GM23248 (cell line): ENCODE measurements around the gene NSG2. TPM values are rescaled to one million over a fixed set of nuclear protein-coding genes. Genes with fewer than 3 reads are reported as not detected.
"Not testable (repeated sequence)": the region's sequence is repeated elsewhere in the genome, so short reads cannot be mapped to it uniquely, and the experiment has no call there.

Experiments used
- DNase-seq: peaks from one replicate; pipeline ENCODE4 v3.0.0-alpha.2; 2015
- H2AFZ ChIP-seq: fragments of 200-600 bp; sonication (generic); 2 replicates; pipeline ENCODE4 v1.6.1; 2016; ENCODE audit warnings: antibody characterized with exemption
- H3F3A ChIP-seq: fragments of 200-600 bp; sonication (generic); 2 replicates; pipeline ENCODE4 v1.6.1; 2016; ENCODE audit warnings: mild to moderate bottlenecking, antibody characterized with exemption, mixed run types; ENCODE audit not compliant: insufficient read depth
- H3K27ac ChIP-seq: fragments of 200-600 bp; sonication (generic); 2 replicates; pipeline ENCODE4 v1.5.1; 2016; ENCODE audit warnings: mild to moderate bottlenecking
- H3K27me3 ChIP-seq: fragments of 200-600 bp; sonication (generic); replicated peaks from 2 replicates; pipeline ENCODE4 v1.6.1; 2016; ENCODE audit warnings: mild to moderate bottlenecking; ENCODE audit not compliant: insufficient read depth
- H3K36me3 ChIP-seq: fragments of 200-600 bp; sonication (generic); 2 replicates; pipeline ENCODE4 v1.6.1; 2016; ENCODE audit warnings: low read depth, mild to moderate bottlenecking
- H3K4me1 ChIP-seq: fragments of 200-600 bp; sonication (generic); 2 replicates; pipeline ENCODE4 v1.6.1; 2016; ENCODE audit warnings: mild to moderate bottlenecking; ENCODE audit not compliant: insufficient read depth
- H3K4me2 ChIP-seq: fragments of 200-600 bp; sonication (generic); one replicate; pipeline ENCODE4 v1.6.1; 2016; ENCODE audit warnings: mild to moderate bottlenecking; ENCODE audit not compliant: unreplicated experiment
- H3K4me3 ChIP-seq: fragments of 200-600 bp; sonication (generic); 2 replicates; pipeline ENCODE4 v1.5.1; 2016; ENCODE audit warnings: mild to moderate bottlenecking
- H3K79me2 ChIP-seq: fragments of 200-600 bp; sonication (generic); 2 replicates; pipeline ENCODE4 v1.6.1; 2016; ENCODE audit warnings: mild to moderate bottlenecking; ENCODE audit not compliant: insufficient read depth
- H3K9ac ChIP-seq: fragments of 200-600 bp; sonication (generic); 2 replicates; pipeline ENCODE4 v1.6.1; 2016; ENCODE audit warnings: mild to moderate bottlenecking
- H3K9me2 ChIP-seq: fragments of 200-600 bp; sonication (generic); 2 replicates; pipeline ENCODE4 v1.6.1; 2016; ENCODE audit warnings: mixed run types, mild to moderate bottlenecking, moderate library complexity; ENCODE audit not compliant: insufficient read depth
- H3K9me3 ChIP-seq: fragments of 200-600 bp; sonication (generic); one replicate; pipeline ENCODE4 v1.6.1; 2017; ENCODE audit warnings: low read depth
- H4K20me1 ChIP-seq: fragments of 200-600 bp; sonication (generic); 2 replicates; pipeline ENCODE4 v1.6.0; 2016; ENCODE audit not compliant: insufficient read depth
- EZH2 ChIP-seq: fragments of 200-600 bp; sonication (generic); IDR thresholded peaks from 2 replicates; pipeline ENCODE4 v1.6.1; 2018; ENCODE audit warnings: antibody characterized with exemption, mild to moderate bottlenecking; ENCODE audit not compliant: insufficient read depth, poor library complexity, severe bottlenecking
- EZH2phosphoT487 ChIP-seq: fragments of 200-600 bp; sonication (generic); IDR thresholded peaks from 2 replicates; pipeline ENCODE4 v1.6.1; 2018; ENCODE audit warnings: antibody characterized with exemption, moderate library complexity, mild to moderate bottlenecking, low read depth; ENCODE audit not compliant: insufficient read depth
- WGBS, 2 experiments: methylation state at CpG; one replicate each; pipeline ENCODE4 v1.1.6; 2015 to 2017; ENCODE audit warnings: low lambda C conversion rate in 2 of 2, low coverage in 1 of 2; ENCODE audit errors: missing lambda C conversion rate in 2 of 2; 5-methylcytosine and 5-hydroxymethylcytosine counted together
- in situ Hi-C: fragments of 300-500 bp; cut with MboI; formaldehyde crosslinking; loops from 2 replicates; pipeline ENCODE4 v1.15.0; 2020
- polyA plus RNA-seq: library from polyadenylated mRNA; unstranded; fragments of >200 nt; fragmentation: Nextera tagmentation; extraction: Ambion mirVana; gene quantifications from 2 replicates; pipeline ENCODE4 v1.2.1, GENCODE V29; 2016
- total RNA-seq: library from RNA; depleted of rRNA; stranded (reverse); fragments of >200 nt; shearing (Covaris generic); gene quantifications from 2 replicates; pipeline ENCODE4 v1.2.3, GENCODE V29; 2014

The NSG2 gene
- total and polyA plus RNA-seq, 2 experiments from 2014 or later = not detected

GRCh38 chr5:174003795-174004194 lies 41.7 kb upstream of the NSG2 start:
- Histone ChIP-seq H3F3A (no peaks in the 10 kb centered on the region), H2AFZ (no peak overlapping the region), H3K9me3 (no peaks in the 10 kb centered on the region), H3K36me3 (no peaks in the 10 kb centered on the region), H3K9ac (no peak overlapping the region), H3K4me3 (no peak overlapping the region), H3K27ac (no peak overlapping the region), H3K79me2 (no peaks in the 10 kb centered on the region), H3K4me2 (no peak overlapping the region), H3K27me3 (peaks cover 17% of the 10 kb centered on the region; the same call in 1 of the 2 replicates), H3K9me2 (no peaks in the 10 kb centered on the region), H3K4me1 (no peaks in the 10 kb centered on the region), H4K20me1 (no peaks in the 10 kb centered on the region)
- DNase-seq = no peak
- in situ Hi-C loops = no loop called here
- no peak for TF ChIP-seq EZH2
- no peak for TF ChIP-seq EZH2phosphoT487

- in situ Hi-C loops = no loop called here
- WGBS, 2 experiments = 49 to 58% methylated on average over 5 of the region's 5 CpGs
These were observed 36.6 kb upstream of the NSG2 start for GRCh38 chr5:174008922-174009321.

DNA sequence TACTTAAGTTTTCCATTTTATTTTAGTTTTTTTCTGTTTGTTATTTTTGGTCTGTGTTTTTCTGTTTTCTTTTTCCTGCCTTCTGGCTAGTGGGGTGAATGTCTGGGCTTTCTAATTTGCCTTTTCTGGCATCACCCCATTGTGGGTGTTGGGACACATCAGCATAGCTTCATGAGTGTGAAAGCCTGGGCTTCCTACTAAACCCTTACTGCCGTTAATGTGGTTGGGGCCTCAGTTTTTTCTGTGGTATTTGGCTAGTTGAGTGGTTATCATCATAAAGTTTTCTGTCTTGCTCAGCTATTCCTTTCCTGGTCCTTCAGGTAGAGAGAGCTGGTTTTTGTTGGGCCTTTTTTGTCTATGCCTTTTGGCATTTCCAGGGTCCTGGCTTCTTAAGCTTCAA lies 35.1 kb upstream of the NSG2 start:
- Histone ChIP-seq H3K36me3 (no peaks in the 10 kb centered on the region), H3K27ac (no peak overlapping the region), H3K79me2 (no peaks in the 10 kb centered on the region), H3F3A (no peaks in the 10 kb centered on the region), H3K9me2 (no peaks in the 10 kb centered on the region), H3K4me3 (no peak overlapping the region), H3K4me1 (no peaks in the 10 kb centered on the region), H3K4me2 (no peak overlapping the region), H2AFZ (no peak overlapping the region), H3K27me3 (peaks cover 6% of the 10 kb centered on the region; the same call in 1 of the 2 replicates), H3K9me3 (no peaks in the 10 kb centered on the region), H3K9ac (no peak overlapping the region), H4K20me1 (no peaks in the 10 kb centered on the region)
- TF ChIP-seq EZH2phosphoT487 (no peak), EZH2 (no peak)
- no peak for DNase-seq
- in situ Hi-C loops = no loop called here
- 6 to 16% methylated on average over 1 of the region's 1 CpG for WGBS, 2 experiments

More at GRCh38 chr5:174008922-174009321, 36.6 kb upstream of the NSG2 start:
- DNase-seq = no peak
- H3K9ac ChIP-seq = no peak overlapping the region
- no peaks in the 10 kb centered on the region for H3K4me1 ChIP-seq
- H3K27ac ChIP-seq = no peak overlapping the region
- H3K9me2 ChIP-seq = no peaks in the 10 kb centered on the region
- no peaks in the 10 kb centered on the region for H3F3A ChIP-seq
- no peak overlapping the region for H3K4me3 ChIP-seq
- no peak overlapping the region for H3K4me2 ChIP-seq
- peaks cover 7% of the 10 kb centered on the region; the same call in 1 of the 2 replicates for H3K27me3 ChIP-seq
- no peaks in the 10 kb centered on the region for H4K20me1 ChIP-seq
- no peak overlapping the region for H2AFZ ChIP-seq
- no peak for TF ChIP-seq EZH2
- TF ChIP-seq EZH2phosphoT487 = no peak
- no peaks in the 10 kb centered on the region for H3K36me3 ChIP-seq
- H3K9me3 ChIP-seq = no peaks in the 10 kb centered on the region
- no peaks in the 10 kb centered on the region for H3K79me2 ChIP-seq

- Histone ChIP-seq H3K27ac (no peak overlapping the region), H3K4me3 (no peak overlapping the region), H4K20me1 (no peaks in the 10 kb centered on the region), H3K9me3 (no peaks in the 10 kb centered on the region), H2AFZ (no peak overlapping the region), H3K9me2 (no peaks in the 10 kb centered on the region), H3K4me1 (no peaks in the 10 kb centered on the region), H3F3A (no peaks in the 10 kb centered on the region), H3K27me3 (no peaks in the 10 kb centered on the region), H3K79me2 (no peaks in the 10 kb centered on the region), H3K9ac (no peak overlapping the region), H3K36me3 (no peaks in the 10 kb centered on the region), H3K4me2 (no peak overlapping the region)
- in situ Hi-C loops = no loop called here
- 13 to 20% methylated on average over 3 of the region's 3 CpGs for WGBS, 2 experiments
- TF ChIP-seq EZH2 (no peak), EZH2phosphoT487 (no peak)
- DNase-seq = no peak
These were observed 34.1 kb upstream of the NSG2 start for GRCh38 chr5:174011441-174011840.

- H3K4me3 ChIP-seq, H3K9me3 ChIP-seq, H3F3A ChIP-seq, H3K27ac ChIP-seq, H2AFZ ChIP-seq, H3K4me1 ChIP-seq, H3K36me3 ChIP-seq, H3K9me2 ChIP-seq, H3K79me2 ChIP-seq, H4K20me1 ChIP-seq, in situ Hi-C loops, H3K27me3 ChIP-seq, H3K9ac ChIP-seq, H3K4me2 ChIP-seq: not testable (repeated sequence)
- DNase-seq = peak; percentile 59
- whole genome bisulfite sequencing, 2 experiments = 66 to 69% methylated on average over 19 of the region's 19 CpGs
These were observed 25.2 kb upstream of the NSG2 start for GRCh38 chr5:174020069-174020927.
